Adrenal gland (tissue), 12 donors: ENCODE measurements around the gene EXD3. TPM values are rescaled to one million over a fixed set of nuclear protein-coding genes. Genes with fewer than 3 reads are reported as not detected.

Source experiments
- DNase-seq, 7 donors: peaks; one replicate each; pipeline ENCODE4 v3.0.0-alpha.2; 2019 to 2020
- H3K27ac ChIP-seq, 5 donors: fragments of 200-600 bp; sonication (generic) in 4 of 5; 1 replicate in 3 of 5; 2 replicates in 2 of 5; pipeline versions ENCODE4 v1.5.1 to v1.8.0; 2016 to 2020; ENCODE audit warnings: mild to moderate bottlenecking in 1 of 5
- H3K27me3 ChIP-seq: fragments of 200-600 bp; 2 replicates; pipeline ENCODE4 v1.8.0; 2021
- H3K36me3 ChIP-seq, 2 donors: fragments of 200-600 bp; replicated peaks in 1 of 2; 1 replicate in 1 of 2; 2 replicates in 1 of 2; pipeline versions ENCODE4 v1.5.1 to v1.8.0; 2018 to 2022
- H3K4me1 ChIP-seq, 2 donors: fragments of 200-600 bp; replicated peaks in 1 of 2; 1 replicate in 1 of 2; 2 replicates in 1 of 2; pipeline versions ENCODE4 v1.5.1 to v1.8.0; 2018 to 2021
- H3K4me3 ChIP-seq, 4 donors: fragments of 200-600 bp; sonication (generic) in 3 of 4; one replicate each; pipeline ENCODE4 v1.5.1; 2016 to 2018
- H3K9me3 ChIP-seq, 3 donors: fragments of 200-600 bp; sonication (generic) in 1 of 3; replicated peaks in 1 of 3; 1 replicate in 2 of 3; 2 replicates in 1 of 3; pipeline versions ENCODE4 v1.5.1 to v1.8.0; 2016 to 2021
- POLR2A ChIP-seq, 2 donors: fragments of 450-650 bp; IDR thresholded peaks; one replicate each; pipeline ENCODE4 v1.6.1; 2017; ENCODE audit warnings: antibody characterized with exemption in 2 of 2, mild to moderate bottlenecking in 2 of 2, moderate library complexity in 1 of 2
- WGBS, 4 donors: extraction: QIAGEN DNeasy Blood & Tissue Kit in 2 of 4; methylation state at CpG; one replicate each; pipeline versions ENCODE4 v1.1.5 to v1.1.7; 2013 to 2017; 5-methylcytosine and 5-hydroxymethylcytosine counted together
- intact Hi-C, 2 donors: fragments of 100-400 bp; cut with DNase I; formaldehyde crosslinking; loops; one replicate each; pipeline versions ENCODE4 v1.14.1 to v1.15.0; 2022 to 2023
- polyA plus RNA-seq, 3 donors: library from polyadenylated mRNA; stranded (reverse); fragments of 200-250 nt in 2 of 3; fragments of 350-450 nt in 1 of 3; fragmentation: Illumina TruSeq in 1 of 3; extraction: RNeasy Lipid Tissue Mini Kit (QIAGEN cat#74804) in 1 of 3; gene quantifications; one replicate each; pipeline ENCODE4 v1.2.3, GENCODE V29; 2013 to 2014
- total RNA-seq, 9 donors: library from RNA; depleted of rRNA in 4 of 9; stranded (reverse); fragments of >200 nt in 4 of 9; fragments of 120-200 nt in 1 of 9; fragmentation: NEBNext Ultra II Directional in 1 of 9; extraction: Animal tissue kit (Norgen Biotek cat#: 25700) in 1 of 9; gene quantifications; one replicate each; pipeline versions ENCODE4 v1.1.0 to v1.2.4, GENCODE V29; 2013 to 2023
- TF ChIP-seq, protein P1 (sequence below), 6 experiments: fragments of 450-650 bp in 4 of 6; fragments of 200-600 bp in 2 of 6; sonication (generic) in 1 of 6; IDR thresholded peaks; 1 replicate in 5 of 6; 2 replicates in 1 of 6; pipeline versions ENCODE4 v1.5.1 to v1.8.0; 2016 to 2021; ENCODE audit warnings: antibody characterized with exemption in 6 of 6, mild to moderate bottlenecking in 2 of 6, moderate library complexity in 1 of 6
- donor health status: healthy with polysubstance abuse.
- donor health status: Bipolar disorder and iron deficiency.
- donor health status: DM: yes; HTN: yes; CAD: no.
- donor health status: DM: no; HTN: no; CAD: no.
- donor health status: DM: no; HTN: no; CAD: no.
- donor health status: DM: yes; HTN: yes; CAD: no.

EXD3 gene
- total and polyA plus RNA-seq, 12 donors, result 1.2 to 111 (median 23.9) TPM

DNA sequence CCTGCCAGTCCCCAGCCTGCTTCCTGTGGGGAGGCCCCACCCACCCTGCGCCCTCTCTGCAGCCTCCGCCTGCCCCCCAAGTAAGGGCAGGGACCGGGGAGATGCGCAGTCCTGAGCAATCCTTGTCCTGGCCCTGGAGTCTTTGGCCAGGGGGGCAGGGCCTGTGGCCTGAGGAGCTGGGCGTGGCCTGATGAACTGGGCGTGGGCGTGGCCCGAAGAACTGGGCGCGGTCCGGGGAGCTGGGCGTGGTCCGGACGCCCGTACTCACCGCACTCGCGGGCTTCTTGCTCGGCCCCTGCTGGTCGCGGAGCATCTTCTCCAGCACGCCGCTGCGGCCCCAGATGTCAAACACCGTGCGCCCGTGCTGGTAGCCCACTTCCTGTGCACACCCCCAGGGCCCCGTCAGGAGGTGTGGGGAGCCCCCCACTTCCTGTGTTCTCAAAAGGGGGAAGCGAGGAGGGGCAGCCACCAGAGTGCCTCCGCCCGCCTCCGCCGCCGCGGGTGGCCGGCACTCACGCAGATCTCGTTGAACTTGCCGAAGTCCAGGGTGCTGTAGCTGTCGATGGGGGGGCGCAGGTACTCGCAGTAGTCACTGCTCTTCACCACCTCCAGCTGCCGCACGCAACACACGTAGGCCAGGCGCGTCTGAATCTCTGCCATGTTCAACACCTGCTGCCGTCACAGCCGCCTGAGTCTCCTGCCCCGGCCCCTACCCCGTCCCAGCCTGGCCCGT lies 38.9 kb upstream of the EXD3 start:
- H3K4me3 ChIP-seq, result no peak overlapping the region
- H3K27ac ChIP-seq, result no peak overlapping the region
- H3K9me3 ChIP-seq, result no peaks in the 10 kb centered on the region
- no peak for TF ChIP-seq POLR2A (IDR thresholded peaks at IDR 0.05)
- TF ChIP-seq, protein P1, sequence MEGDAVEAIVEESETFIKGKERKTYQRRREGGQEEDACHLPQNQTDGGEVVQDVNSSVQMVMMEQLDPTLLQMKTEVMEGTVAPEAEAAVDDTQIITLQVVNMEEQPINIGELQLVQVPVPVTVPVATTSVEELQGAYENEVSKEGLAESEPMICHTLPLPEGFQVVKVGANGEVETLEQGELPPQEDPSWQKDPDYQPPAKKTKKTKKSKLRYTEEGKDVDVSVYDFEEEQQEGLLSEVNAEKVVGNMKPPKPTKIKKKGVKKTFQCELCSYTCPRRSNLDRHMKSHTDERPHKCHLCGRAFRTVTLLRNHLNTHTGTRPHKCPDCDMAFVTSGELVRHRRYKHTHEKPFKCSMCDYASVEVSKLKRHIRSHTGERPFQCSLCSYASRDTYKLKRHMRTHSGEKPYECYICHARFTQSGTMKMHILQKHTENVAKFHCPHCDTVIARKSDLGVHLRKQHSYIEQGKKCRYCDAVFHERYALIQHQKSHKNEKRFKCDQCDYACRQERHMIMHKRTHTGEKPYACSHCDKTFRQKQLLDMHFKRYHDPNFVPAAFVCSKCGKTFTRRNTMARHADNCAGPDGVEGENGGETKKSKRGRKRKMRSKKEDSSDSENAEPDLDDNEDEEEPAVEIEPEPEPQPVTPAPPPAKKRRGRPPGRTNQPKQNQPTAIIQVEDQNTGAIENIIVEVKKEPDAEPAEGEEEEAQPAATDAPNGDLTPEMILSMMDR (IDR thresholded peaks at IDR 0.05), result no peak
- peaks cover 0 to 5% of the 10 kb centered on the region in 2 donors for H3K36me3 ChIP-seq
- intact Hi-C loops, result no loop called here
- peak in 6 of 7 donors; percentile 25 to 56 (median 40) for DNase-seq
- peaks cover 15 to 23% of the 10 kb centered on the region in 2 donors for H3K4me1 ChIP-seq
- WGBS, 4 donors, result 60 to 86% (median 71%) methylated on average over 18 to 51 of the region's 52 CpGs
- no peaks in the 10 kb centered on the region for H3K27me3 ChIP-seq

DNA sequence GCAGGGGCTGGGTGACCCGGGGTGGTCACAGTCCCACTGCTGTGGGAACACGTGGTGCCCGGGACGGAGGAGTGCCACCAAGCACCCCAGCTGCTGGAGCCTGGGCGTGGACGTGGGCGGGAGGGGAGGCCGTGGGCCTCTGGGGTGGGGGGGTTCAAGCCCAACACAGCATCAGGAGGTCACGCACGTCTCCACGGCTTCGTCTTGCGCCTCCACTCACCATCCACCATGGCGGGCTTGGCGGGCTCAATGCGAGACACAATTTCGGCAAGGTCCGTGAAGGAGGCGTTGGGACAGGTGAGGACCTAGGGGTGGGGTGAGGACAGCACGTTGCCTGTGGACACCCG lies 38.3 kb upstream of the EXD3 start:
- TF ChIP-seq POLR2A (IDR thresholded peaks at IDR 0.05), result no peak
- TF ChIP-seq, protein P1 (IDR thresholded peaks at IDR 0.05), result no peak
- H3K4me1 ChIP-seq, result peaks cover 15 to 23% of the 10 kb centered on the region in 2 donors
- WGBS, 4 donors, result 86 to 100% (median 93%) methylated on average over 8 to 21 of the region's 21 CpGs
- intact Hi-C loops, result no loop called here
- H3K4me3 ChIP-seq, result no peak overlapping the region
- H3K36me3 ChIP-seq, result peaks cover 0 to 6% of the 10 kb centered on the region in 2 donors
- no peak overlapping the region for H3K27ac ChIP-seq
- H3K27me3 ChIP-seq, result no peaks in the 10 kb centered on the region
- no peaks in the 10 kb centered on the region for H3K9me3 ChIP-seq
- peak in 3 of 7 donors; percentile 13 to 32 (median 25) for DNase-seq

DNA sequence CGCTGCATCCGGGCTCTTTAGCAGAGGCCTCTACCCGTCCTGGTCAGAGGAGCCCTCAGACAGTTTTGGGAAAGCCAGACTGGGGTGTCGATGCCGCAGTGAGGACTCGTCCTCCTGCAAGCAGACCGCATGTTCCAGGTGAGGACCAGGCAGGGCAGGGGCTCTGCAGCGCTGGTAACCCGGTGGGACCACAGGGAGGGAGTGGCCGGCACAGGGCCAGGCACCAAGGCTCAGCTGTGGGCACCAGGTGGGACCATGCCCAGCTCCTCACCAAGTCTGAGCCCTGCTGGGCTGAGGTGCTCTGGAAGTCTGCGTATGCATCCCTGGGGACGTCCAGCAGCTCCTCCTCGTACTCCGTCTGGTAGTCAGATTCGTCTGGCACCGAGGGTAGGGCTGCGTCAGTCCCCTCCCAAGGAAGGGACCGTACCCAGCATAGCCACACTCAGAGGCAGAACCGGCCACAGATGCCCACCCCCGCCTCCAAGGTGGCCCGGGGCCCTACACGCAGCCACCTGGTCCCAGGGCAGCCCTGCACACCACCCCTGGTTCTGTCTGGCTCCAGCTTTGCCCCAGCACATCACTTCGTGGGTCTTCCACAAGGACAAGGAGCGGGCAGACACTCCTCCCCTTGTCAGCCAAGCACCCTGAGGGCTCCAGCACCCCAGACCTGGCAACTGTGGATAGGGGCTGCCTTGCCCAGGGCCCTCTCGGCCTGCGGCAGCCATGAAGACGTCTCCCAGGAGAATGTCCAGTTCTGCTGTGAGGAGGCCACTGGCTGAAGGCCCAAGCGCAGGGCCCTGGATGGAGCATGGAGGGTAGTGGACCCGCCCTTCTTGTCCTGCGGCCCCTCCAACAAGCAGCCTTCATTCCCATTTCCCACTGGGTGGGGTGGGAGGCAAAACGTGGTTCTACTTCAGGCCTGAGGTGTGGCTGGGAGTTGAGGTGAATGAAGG lies 37.7 kb upstream of the EXD3 start:
- Histone ChIP-seq H3K27ac (no peak overlapping the region), H3K27me3 (no peaks in the 10 kb centered on the region), H3K9me3 (no peaks in the 10 kb centered on the region), H3K4me1 (peaks cover 15 to 19% of the 10 kb centered on the region in 2 donors), H3K4me3 (no peak overlapping the region), H3K36me3 (peaks cover 0 to 6% of the 10 kb centered on the region in 2 donors)
- peak in 6 of 7 donors; percentile 11 to 57 (median 28) for DNase-seq
- 90 to 94% (median 93%) methylated on average over 9 to 31 of the region's 31 CpGs for WGBS, 4 donors
- no peak for TF ChIP-seq POLR2A (IDR thresholded peaks at IDR 0.05)
- TF ChIP-seq, protein P1 (IDR thresholded peaks at IDR 0.05), result no peak
- intact Hi-C loops, result no loop called here
